Measurements from ENCODE around the gene HBQ1. TPM values are rescaled to one million over a fixed set of nuclear protein-coding genes. Genes with fewer than 3 reads are reported as not detected.
"Not testable (repeated sequence)": the region's sequence is repeated elsewhere in the genome, so short reads cannot be mapped to it uniquely, and the experiment has no call there.

The HBQ1 gene
- total RNA-seq, 1 experiment from 2014 or later, result not detected

DNA sequence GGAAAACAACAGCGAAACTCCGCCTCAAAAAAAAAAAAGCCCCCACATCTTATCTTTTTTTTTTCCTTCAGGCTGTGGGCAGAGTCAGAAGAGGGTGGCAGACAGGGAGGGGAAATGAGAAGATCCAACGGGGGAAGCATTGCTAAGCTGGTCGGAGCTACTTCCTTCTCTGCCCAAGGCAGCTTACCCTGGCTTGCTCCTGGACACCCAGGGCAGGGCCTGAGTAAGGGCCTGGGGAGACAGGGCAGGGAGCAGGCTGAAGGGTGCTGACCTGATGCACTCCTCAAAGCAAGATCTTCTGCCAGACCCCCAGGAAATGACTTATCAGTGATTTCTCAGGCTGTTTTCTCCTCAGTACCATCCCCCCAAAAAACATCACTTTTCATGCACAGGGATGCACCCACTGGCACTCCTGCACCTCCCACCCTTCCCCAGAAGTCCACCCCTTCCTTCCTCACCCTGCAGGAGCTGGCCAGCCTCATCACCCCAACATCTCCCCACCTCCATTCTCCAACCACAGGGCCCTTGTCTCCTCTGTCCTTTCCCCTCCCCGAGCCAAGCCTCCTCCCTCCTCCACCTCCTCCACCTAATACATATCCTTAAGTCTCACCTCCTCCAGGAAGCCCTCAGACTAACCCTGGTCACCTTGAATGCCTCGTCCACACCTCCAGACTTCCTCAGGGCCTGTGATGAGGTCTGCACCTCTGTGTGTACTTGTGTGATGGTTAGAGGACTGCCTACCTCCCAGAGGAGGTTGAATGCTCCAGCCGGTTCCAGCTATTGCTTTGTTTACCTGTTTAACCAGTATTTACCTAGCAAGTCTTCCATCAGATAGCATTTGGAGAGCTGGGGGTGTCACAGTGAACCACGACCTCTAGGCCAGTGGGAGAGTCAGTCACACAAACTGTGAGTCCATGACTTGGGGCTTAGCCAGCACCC lies 5.0 kb upstream of the HBQ1 start:
- no peaks in the 10 kb centered on the region for H3K9me2 ChIP-seq (ENCODE audit: insufficient read depth)
- DNase-seq (ENCODE audit: low read depth, low spot score) (no peak), ATAC-seq (no peak)
- no peak overlapping the region for H2AFZ ChIP-seq (ENCODE audit: low read depth, low read length, poor library complexity, severe bottlenecking)
- H4K20me1 ChIP-seq (ENCODE audit: insufficient read depth), result no peaks in the 10 kb centered on the region
- no peaks in the 10 kb centered on the region for H3K27me3 ChIP-seq (ENCODE audit: insufficient read depth, low read length)
- H3K4me3 ChIP-seq (replicated peaks in 1 of 2; ENCODE audit: low read depth in 1 of 2, low read length in 2 of 2), result no peak overlapping the region
- CTCF ChIA-PET, result no interaction called here
- RAD21 ChIA-PET (ENCODE audit: low non-redundant PET in 1 of 2, low total read pairs in 2 of 2, uncharacterized antibody in 2 of 2, unreplicated experiment in 2 of 2), result no interaction called here
- H3K4me1 ChIP-seq (ENCODE audit: control insufficient read depth in 1 of 2, insufficient read depth in 2 of 2, low read length in 2 of 2), result peaks cover 0 to 7% of the 10 kb centered on the region in 2 experiments; a peak in 2 of 4 replicates
- no peak overlapping the region for H3K4me2 ChIP-seq (ENCODE audit: low read length)
- no peaks in the 10 kb centered on the region for H3K36me3 ChIP-seq (ENCODE audit: control insufficient read depth in 1 of 2, insufficient read depth in 2 of 2, low read length in 2 of 2)
- intact Hi-C loops (cut with micrococcal nuclease), result no loop called here
- no peak overlapping the region for H3K9ac ChIP-seq (ENCODE audit: low read length)
- no TSS peak for BruUV-seq (replicated peaks)
- POLR2A ChIA-PET, result no interaction called here
- no peak overlapping the region for H3K27ac ChIP-seq (ENCODE audit: low read depth, low read length)
- no peaks in the 10 kb centered on the region for H3K9me3 ChIP-seq (ENCODE audit: control insufficient read depth in 1 of 2, insufficient read depth in 1 of 2, low read depth in 1 of 2, low read length in 2 of 2)
- TF ChIP-seq, protein P1, sequence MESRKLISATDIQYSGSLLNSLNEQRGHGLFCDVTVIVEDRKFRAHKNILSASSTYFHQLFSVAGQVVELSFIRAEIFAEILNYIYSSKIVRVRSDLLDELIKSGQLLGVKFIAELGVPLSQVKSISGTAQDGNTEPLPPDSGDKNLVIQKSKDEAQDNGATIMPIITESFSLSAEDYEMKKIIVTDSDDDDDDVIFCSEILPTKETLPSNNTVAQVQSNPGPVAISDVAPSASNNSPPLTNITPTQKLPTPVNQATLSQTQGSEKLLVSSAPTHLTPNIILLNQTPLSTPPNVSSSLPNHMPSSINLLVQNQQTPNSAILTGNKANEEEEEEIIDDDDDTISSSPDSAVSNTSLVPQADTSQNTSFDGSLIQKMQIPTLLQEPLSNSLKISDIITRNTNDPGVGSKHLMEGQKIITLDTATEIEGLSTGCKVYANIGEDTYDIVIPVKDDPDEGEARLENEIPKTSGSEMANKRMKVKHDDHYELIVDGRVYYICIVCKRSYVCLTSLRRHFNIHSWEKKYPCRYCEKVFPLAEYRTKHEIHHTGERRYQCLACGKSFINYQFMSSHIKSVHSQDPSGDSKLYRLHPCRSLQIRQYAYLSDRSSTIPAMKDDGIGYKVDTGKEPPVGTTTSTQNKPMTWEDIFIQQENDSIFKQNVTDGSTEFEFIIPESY (IDR thresholded peaks at IDR 0.05; ENCODE audit: extremely low read depth, insufficient replicate concordance, low read length), result no peak
- TF ChIP-seq EZH2 (IDR thresholded peaks at IDR 0.05) (no peak), POLR2AphosphoS5 (IDR thresholded peaks at IDR 0.05; ENCODE audit: low read depth, low read length) (no peak)
- no peaks in the 10 kb centered on the region for H3K79me2 ChIP-seq (ENCODE audit: insufficient read depth, low read length)

DNA sequence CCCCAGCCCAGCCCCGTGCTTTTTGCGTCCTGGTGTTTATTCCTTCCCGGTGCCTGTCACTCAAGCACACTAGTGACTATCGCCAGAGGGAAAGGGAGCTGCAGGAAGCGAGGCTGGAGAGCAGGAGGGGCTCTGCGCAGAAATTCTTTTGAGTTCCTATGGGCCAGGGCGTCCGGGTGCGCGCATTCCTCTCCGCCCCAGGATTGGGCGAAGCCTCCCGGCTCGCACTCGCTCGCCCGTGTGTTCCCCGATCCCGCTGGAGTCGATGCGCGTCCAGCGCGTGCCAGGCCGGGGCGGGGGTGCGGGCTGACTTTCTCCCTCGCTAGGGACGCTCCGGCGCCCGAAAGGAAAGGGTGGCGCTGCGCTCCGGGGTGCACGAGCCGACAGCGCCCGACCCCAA lies 4.3 kb upstream of the HBQ1 start:
- H3K36me3 ChIP-seq (ENCODE audit: control insufficient read depth in 1 of 2, insufficient read depth in 2 of 2, low read length in 2 of 2); RAD21 ChIA-PET (ENCODE audit: low non-redundant PET in 1 of 2, low total read pairs in 2 of 2, uncharacterized antibody in 2 of 2, unreplicated experiment in 2 of 2); H3K27me3 ChIP-seq (ENCODE audit: insufficient read depth, low read length); H3K79me2 ChIP-seq (ENCODE audit: insufficient read depth, low read length); H3K9me3 ChIP-seq (ENCODE audit: control insufficient read depth in 1 of 2, insufficient read depth in 1 of 2, low read depth in 1 of 2, low read length in 2 of 2); H2AFZ ChIP-seq (ENCODE audit: low read depth, low read length, poor library complexity, severe bottlenecking); CTCF ChIA-PET; POLR2A ChIA-PET; H4K20me1 ChIP-seq (ENCODE audit: insufficient read depth); intact Hi-C loops (cut with micrococcal nuclease); H3K4me1 ChIP-seq (ENCODE audit: control insufficient read depth in 1 of 2, insufficient read depth in 2 of 2, low read length in 2 of 2); H3K4me3 ChIP-seq (replicated peaks in 1 of 2; ENCODE audit: low read depth in 1 of 2, low read length in 2 of 2); H3K9ac ChIP-seq (ENCODE audit: low read length); H3K9me2 ChIP-seq (ENCODE audit: insufficient read depth); BruUV-seq (replicated peaks); DNase-seq (ENCODE audit: low read depth, low spot score); H3K27ac ChIP-seq (ENCODE audit: low read depth, low read length): not testable (repeated sequence)
- ATAC-seq, result peak; percentile 61
- H3K4me2 ChIP-seq (ENCODE audit: low read length), result 0 out of 2 replicates have a peak overlapping the region, but pooled peaks have one; percentile 25

DNA sequence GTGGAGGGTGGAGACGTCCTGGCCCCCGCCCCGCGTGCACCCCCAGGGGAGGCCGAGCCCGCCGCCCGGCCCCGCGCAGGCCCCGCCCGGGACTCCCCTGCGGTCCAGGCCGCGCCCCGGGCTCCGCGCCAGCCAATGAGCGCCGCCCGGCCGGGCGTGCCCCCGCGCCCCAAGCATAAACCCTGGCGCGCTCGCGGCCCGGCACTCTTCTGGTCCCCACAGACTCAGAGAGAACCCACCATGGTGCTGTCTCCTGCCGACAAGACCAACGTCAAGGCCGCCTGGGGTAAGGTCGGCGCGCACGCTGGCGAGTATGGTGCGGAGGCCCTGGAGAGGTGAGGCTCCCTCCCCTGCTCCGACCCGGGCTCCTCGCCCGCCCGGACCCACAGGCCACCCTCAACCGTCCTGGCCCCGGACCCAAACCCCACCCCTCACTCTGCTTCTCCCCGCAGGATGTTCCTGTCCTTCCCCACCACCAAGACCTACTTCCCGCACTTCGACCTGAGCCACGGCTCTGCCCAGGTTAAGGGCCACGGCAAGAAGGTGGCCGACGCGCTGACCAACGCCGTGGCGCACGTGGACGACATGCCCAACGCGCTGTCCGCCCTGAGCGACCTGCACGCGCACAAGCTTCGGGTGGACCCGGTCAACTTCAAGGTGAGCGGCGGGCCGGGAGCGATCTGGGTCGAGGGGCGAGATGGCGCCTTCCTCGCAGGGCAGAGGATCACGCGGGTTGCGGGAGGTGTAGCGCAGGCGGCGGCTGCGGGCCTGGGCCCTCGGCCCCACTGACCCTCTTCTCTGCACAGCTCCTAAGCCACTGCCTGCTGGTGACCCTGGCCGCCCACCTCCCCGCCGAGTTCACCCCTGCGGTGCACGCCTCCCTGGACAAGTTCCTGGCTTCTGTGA lies 3.5 kb upstream of the HBQ1 start, which contains the start of gene HBA1:
HBA1 (plus strand) TSS at position 204 of the 906 bp plus-strand sequence; CDS start at position 241, 37 bp downstream.
- peak; percentile 71 for ATAC-seq
- H4K20me1 ChIP-seq (ENCODE audit: insufficient read depth); CTCF ChIA-PET; H3K4me1 ChIP-seq (ENCODE audit: control insufficient read depth in 1 of 2, insufficient read depth in 2 of 2, low read length in 2 of 2); H3K4me3 ChIP-seq (replicated peaks in 1 of 2; ENCODE audit: low read depth in 1 of 2, low read length in 2 of 2); BruUV-seq (replicated peaks); H3K79me2 ChIP-seq (ENCODE audit: insufficient read depth, low read length); H2AFZ ChIP-seq (ENCODE audit: low read depth, low read length, poor library complexity, severe bottlenecking); H3K36me3 ChIP-seq (ENCODE audit: control insufficient read depth in 1 of 2, insufficient read depth in 2 of 2, low read length in 2 of 2); H3K27me3 ChIP-seq (ENCODE audit: insufficient read depth, low read length); DNase-seq (ENCODE audit: low read depth, low spot score); RAD21 ChIA-PET (ENCODE audit: low non-redundant PET in 1 of 2, low total read pairs in 2 of 2, uncharacterized antibody in 2 of 2, unreplicated experiment in 2 of 2); H3K9ac ChIP-seq (ENCODE audit: low read length); H3K27ac ChIP-seq (ENCODE audit: low read depth, low read length); H3K9me2 ChIP-seq (ENCODE audit: insufficient read depth); H3K9me3 ChIP-seq (ENCODE audit: control insufficient read depth in 1 of 2, insufficient read depth in 1 of 2, low read depth in 1 of 2, low read length in 2 of 2); POLR2A ChIA-PET; intact Hi-C loops (cut with micrococcal nuclease): not testable (repeated sequence)
- H3K4me2 ChIP-seq (ENCODE audit: low read length), result 0 out of 2 replicates have a peak within 1 kb of the TSS, but pooled peaks have one; percentile 25

Measured in HCT116 (cell line).